ENCODE measurements around the gene KRT15. TPM values are rescaled to one million over a fixed set of nuclear protein-coding genes. Genes with fewer than 3 reads are reported as not detected.

KRT15 gene
- total and polyA plus RNA-seq, 4 donors: 15.2 to 51.7 (median 27.0) TPM

GRCh38 chr17:41486316-41486715 lies 32.4 kb downstream of the KRT15 start:
- Histone ChIP-seq H3K9me3 (ENCODE audit: control insufficient read depth in 4 of 4, insufficient read depth in 3 of 4, low read length in 3 of 4) (no peaks in the 10 kb centered on the region), H3K4me3 (no peak overlapping the region), H3K9ac (ENCODE audit: insufficient read depth in 1 of 2, low read length in 2 of 2) (no peak overlapping the region), H3K4me1 (ENCODE audit: control insufficient read depth in 5 of 5, insufficient read depth in 5 of 5, low read length in 5 of 5) (no peaks in the 10 kb centered on the region), H3K27me3 (ENCODE audit: control insufficient read depth in 3 of 3, insufficient read depth in 3 of 3, low read length in 2 of 3) (no peaks in the 10 kb centered on the region), H3K36me3 (ENCODE audit: control insufficient read depth in 4 of 4, insufficient read depth in 4 of 4, low read length in 4 of 4) (no peaks in the 10 kb centered on the region), H3K27ac (ENCODE audit: low read depth in 1 of 2, low read length in 1 of 2) (no peak overlapping the region)
- WGBS, 2 donors: 91 to 94% methylated on average over 13 of the region's 13 CpGs
- no peak for DNase-seq
- TF ChIP-seq CTCF (IDR thresholded peaks at IDR 0.05; ENCODE audit: control extremely low read depth, extremely low read depth): no peak
- no peak for ATAC-seq (ENCODE audit: insufficient read depth, low FRiP score)

GRCh38 chr17:41484920-41485904 lies 33.5 kb downstream of the KRT15 start:
- WGBS, 2 donors: 84 to 91% methylated on average over 8 of the region's 8 CpGs
- Histone ChIP-seq H3K4me3 (no peak overlapping the region), H3K36me3 (ENCODE audit: control insufficient read depth in 4 of 4, insufficient read depth in 4 of 4, low read length in 4 of 4) (no peaks in the 10 kb centered on the region), H3K27me3 (ENCODE audit: control insufficient read depth in 3 of 3, insufficient read depth in 3 of 3, low read length in 2 of 3) (no peaks in the 10 kb centered on the region), H3K4me1 (ENCODE audit: control insufficient read depth in 5 of 5, insufficient read depth in 5 of 5, low read length in 5 of 5) (no peaks in the 10 kb centered on the region), H3K9ac (ENCODE audit: insufficient read depth in 1 of 2, low read length in 2 of 2) (no peak overlapping the region), H3K9me3 (ENCODE audit: control insufficient read depth in 4 of 4, insufficient read depth in 3 of 4, low read length in 3 of 4) (no peaks in the 10 kb centered on the region), H3K27ac (ENCODE audit: low read depth in 1 of 2, low read length in 1 of 2) (no peak overlapping the region)
- TF ChIP-seq CTCF (IDR thresholded peaks at IDR 0.05; ENCODE audit: control extremely low read depth, extremely low read depth): no peak
- no peak for ATAC-seq (ENCODE audit: insufficient read depth, low FRiP score)
- no peak for DNase-seq

- DNase-seq: no peak
- H3K4me3 ChIP-seq: no peak overlapping the region
- H3K9me3 ChIP-seq (ENCODE audit: control insufficient read depth in 4 of 4, insufficient read depth in 3 of 4, low read length in 3 of 4): no peaks in the 10 kb centered on the region
- no peaks in the 10 kb centered on the region for H3K36me3 ChIP-seq (ENCODE audit: control insufficient read depth in 4 of 4, insufficient read depth in 4 of 4, low read length in 4 of 4)
- H3K4me1 ChIP-seq (ENCODE audit: control insufficient read depth in 5 of 5, insufficient read depth in 5 of 5, low read length in 5 of 5): no peaks in the 10 kb centered on the region
- 72 to 79% methylated on average over 7 of the region's 7 CpGs for WGBS, 2 donors
- H3K27me3 ChIP-seq (ENCODE audit: control insufficient read depth in 3 of 3, insufficient read depth in 3 of 3, low read length in 2 of 3): no peaks in the 10 kb centered on the region
- no peak for ATAC-seq (ENCODE audit: insufficient read depth, low FRiP score)
- no peak overlapping the region for H3K9ac ChIP-seq (ENCODE audit: insufficient read depth in 1 of 2, low read length in 2 of 2)
- H3K27ac ChIP-seq (ENCODE audit: low read depth in 1 of 2, low read length in 1 of 2): no peak overlapping the region
- no peak for TF ChIP-seq CTCF (IDR thresholded peaks at IDR 0.05; ENCODE audit: control extremely low read depth, extremely low read depth)
Measured at GRCh38 chr17:41483991-41484826, 34.5 kb downstream of the KRT15 start.
